ENCODE results near the gene PLCB4.

- TF ChIP-seq POLR2AphosphoS5 (IDR thresholded peaks at IDR 0.05; ENCODE audit: low read depth, low read length) = no peak
- no peak for TF ChIP-seq TAF1 (IDR thresholded peaks at IDR 0.05; ENCODE audit: borderline replicate concordance, insufficient read depth, low read length)
- no peak for TF ChIP-seq SIN3A (IDR thresholded peaks at IDR 0.05; ENCODE audit: borderline replicate concordance, insufficient read depth, low read length)
- no peak for TF ChIP-seq REST (IDR thresholded peaks at IDR 0.05; ENCODE audit: insufficient read depth in 1 of 2, low read depth in 2 of 2, low read length in 2 of 2)
These were observed 12.6 kb downstream of the PLCB4 start for GRCh38 chr20:9081423-9081966.

Measured in PFSK-1 (cell line).